ENCODE data around the gene DLX2.

Gene DLX2

GRCh38 chr2:172053486-172053885 is 49.2 kb downstream of the DLX2 start:
- no peak for DNase-seq (ENCODE audit: low read depth, low spot score)

GRCh38 chr2:172052000-172052983 is 50.4 kb downstream of the DLX2 start:
- peak; percentile 15 for DNase-seq (ENCODE audit: low read depth, low spot score)

DNA sequence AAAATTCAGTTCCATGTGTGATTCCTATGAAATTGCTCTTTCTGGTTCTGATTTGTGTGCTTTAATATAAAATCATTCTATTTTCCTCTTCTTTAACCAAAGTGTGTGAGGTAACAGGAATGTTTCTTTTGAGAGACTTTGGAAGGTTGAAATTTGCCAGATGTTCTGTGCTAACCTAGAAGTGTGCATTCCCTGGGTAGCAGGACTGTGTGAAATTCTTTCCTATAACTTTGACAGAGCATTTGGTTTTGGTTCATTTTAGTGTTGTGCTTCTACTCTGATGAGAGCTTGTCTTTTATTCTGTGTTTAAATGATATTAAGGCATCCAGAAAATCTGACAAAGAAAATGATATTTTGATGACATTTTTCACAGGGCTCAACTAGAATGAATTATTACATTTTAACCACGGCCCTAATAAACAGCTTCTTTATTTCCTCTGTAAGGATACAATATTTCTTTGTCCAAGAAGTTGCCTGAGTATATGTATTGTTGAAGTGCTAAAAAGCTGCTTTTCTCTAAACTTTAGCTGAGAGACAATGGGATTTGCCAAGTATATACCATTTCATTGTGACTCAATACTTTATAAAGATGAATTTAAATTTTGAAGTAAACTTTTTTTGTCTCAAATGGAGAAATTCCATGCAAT is 52.1 kb downstream of the DLX2 start:
- DNase-seq (ENCODE audit: low read depth, low spot score), result no peak

DNA sequence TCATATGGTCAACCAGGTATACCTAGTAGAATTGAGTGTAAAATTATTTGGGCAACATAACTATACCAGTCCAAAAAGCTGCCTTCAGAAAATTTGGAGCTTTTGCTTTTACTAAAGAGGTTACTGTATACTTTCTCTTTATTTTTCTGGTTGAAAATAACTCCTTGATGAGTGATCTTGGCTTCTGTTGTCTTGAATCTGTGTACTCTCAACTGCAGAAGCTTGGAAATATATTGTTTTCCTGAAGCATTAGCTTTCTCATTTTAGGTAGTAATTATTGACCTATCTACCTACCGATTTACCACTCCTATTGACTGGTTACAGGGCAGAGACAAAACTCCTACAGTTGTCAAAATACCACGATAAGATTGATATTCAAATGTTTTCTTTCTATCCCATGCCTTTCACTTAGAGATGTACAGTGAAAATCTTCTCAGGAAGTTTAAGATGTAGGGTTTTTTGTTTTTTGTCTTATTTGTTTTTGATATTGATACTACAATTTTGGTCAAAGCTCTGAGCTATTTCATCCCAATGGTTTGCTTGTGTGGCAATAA is 53.1 kb downstream of the DLX2 start:
- no peak for DNase-seq (ENCODE audit: low read depth, low spot score)

All from ELF-1 (cell line).